Uterus (tissue), 4 donors: Measurements from ENCODE around the gene MTURN. TPM values are rescaled to one million over a fixed set of nuclear protein-coding genes. Genes with fewer than 3 reads are reported as not detected.

Experiments used
- DNase-seq, 2 donors: peaks; one replicate each; pipeline ENCODE4 v3.0.0-alpha.2; 2019 to 2020
- H3K27ac ChIP-seq, 2 donors: fragments of 200-600 bp; sonication (generic); 1 replicate in 1 of 2; 2 replicates in 1 of 2; pipeline ENCODE4 v1.5.1; 2016 to 2018
- H3K27me3 ChIP-seq, 2 donors: fragments of 200-600 bp; sonication (generic); one replicate each; pipeline ENCODE4 v1.5.1; 2018 to 2019; ENCODE audit warnings: control low read depth in 1 of 2
- H3K36me3 ChIP-seq, 2 donors: fragments of 200-600 bp; sonication (generic); one replicate each; pipeline ENCODE4 v1.5.1; 2019; ENCODE audit warnings: control low read depth in 1 of 2
- H3K4me1 ChIP-seq, 2 donors: fragments of 200-600 bp; sonication (generic); one replicate each; pipeline ENCODE4 v1.5.1; 2018 to 2019; ENCODE audit warnings: control low read depth in 1 of 2
- H3K4me3 ChIP-seq, 2 donors: fragments of 200-600 bp; sonication (generic); 1 replicate in 1 of 2; 2 replicates in 1 of 2; pipeline ENCODE4 v1.5.1; 2018 to 2019; ENCODE audit warnings: mild to moderate bottlenecking in 1 of 2
- H3K9me3 ChIP-seq, 2 donors: fragments of 200-600 bp; sonication (generic); one replicate each; pipeline ENCODE4 v1.5.1; 2019; ENCODE audit warnings: control low read depth in 1 of 2
- POLR2A ChIP-seq, 2 donors: fragments of 450-650 bp; IDR thresholded peaks; one replicate each; pipeline ENCODE4 v1.6.1; 2016; ENCODE audit warnings: antibody characterized with exemption in 2 of 2, mild to moderate bottlenecking in 1 of 2, moderate library complexity in 1 of 2
- intact Hi-C: fragments of 100-400 bp; cut with DNase I; formaldehyde crosslinking; loops from one replicate; pipeline ENCODE4 v1.15.1; 2023; ENCODE audit warnings: low total_unique reads
- total RNA-seq, 4 donors: library from RNA; depleted of rRNA in 3 of 4; stranded (reverse); fragments of >200 nt in 3 of 4; gene quantifications; one replicate each; pipeline versions ENCODE4 v1.1.0 to v1.2.4, GENCODE V29; 2014 to 2023
- TF ChIP-seq, protein P1 (sequence below), 4 experiments: fragments of 200-600 bp in 2 of 4; fragments of 450-650 bp in 2 of 4; sonication (generic) in 2 of 4; IDR thresholded peaks; one replicate each; pipeline ENCODE4 v1.5.1; 2016 to 2019; ENCODE audit warnings: antibody characterized with exemption in 4 of 4, mild to moderate bottlenecking in 2 of 4, moderate library complexity in 1 of 4
- donor health status: DM: yes; HTN: yes; CAD: no.

MTURN gene
- total RNA-seq, 4 donors from 2014 or later = 45.1 to 75.9 (median 53.1) TPM

DNA sequence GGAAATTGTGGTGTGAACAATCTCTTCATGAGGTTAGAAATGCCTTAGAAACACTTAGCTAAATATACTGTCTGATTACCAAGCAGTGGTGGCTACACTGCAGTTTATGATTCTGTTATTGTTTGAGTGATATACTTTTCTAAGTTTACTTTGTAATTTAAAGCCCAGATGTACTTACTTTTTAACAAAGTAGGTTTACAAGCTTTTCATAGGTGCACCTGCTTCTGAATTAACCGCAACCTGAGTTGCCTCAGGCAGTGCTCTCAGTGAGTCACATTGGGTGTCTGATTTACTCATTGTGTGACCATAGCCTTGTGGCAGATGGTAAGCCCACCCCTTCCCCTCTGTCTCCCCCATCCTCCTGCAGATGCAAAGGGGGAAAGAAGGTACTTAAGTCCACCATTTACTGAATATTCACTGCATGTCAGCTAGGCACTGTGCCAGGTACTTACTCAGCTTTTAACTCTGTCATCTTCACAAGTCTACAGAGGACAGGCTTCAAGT is 9.0 kb downstream of the MTURN start:
- H3K9me3 ChIP-seq = no peaks in the 10 kb centered on the region
- peaks cover 0 to 3% of the 10 kb centered on the region in 2 donors for H3K4me1 ChIP-seq
- no peaks in the 10 kb centered on the region for H3K36me3 ChIP-seq
- H3K4me3 ChIP-seq = no peak overlapping the region
- H3K27ac ChIP-seq = no peak overlapping the region
- H3K27me3 ChIP-seq = no peaks in the 10 kb centered on the region
- TF ChIP-seq, protein P1, sequence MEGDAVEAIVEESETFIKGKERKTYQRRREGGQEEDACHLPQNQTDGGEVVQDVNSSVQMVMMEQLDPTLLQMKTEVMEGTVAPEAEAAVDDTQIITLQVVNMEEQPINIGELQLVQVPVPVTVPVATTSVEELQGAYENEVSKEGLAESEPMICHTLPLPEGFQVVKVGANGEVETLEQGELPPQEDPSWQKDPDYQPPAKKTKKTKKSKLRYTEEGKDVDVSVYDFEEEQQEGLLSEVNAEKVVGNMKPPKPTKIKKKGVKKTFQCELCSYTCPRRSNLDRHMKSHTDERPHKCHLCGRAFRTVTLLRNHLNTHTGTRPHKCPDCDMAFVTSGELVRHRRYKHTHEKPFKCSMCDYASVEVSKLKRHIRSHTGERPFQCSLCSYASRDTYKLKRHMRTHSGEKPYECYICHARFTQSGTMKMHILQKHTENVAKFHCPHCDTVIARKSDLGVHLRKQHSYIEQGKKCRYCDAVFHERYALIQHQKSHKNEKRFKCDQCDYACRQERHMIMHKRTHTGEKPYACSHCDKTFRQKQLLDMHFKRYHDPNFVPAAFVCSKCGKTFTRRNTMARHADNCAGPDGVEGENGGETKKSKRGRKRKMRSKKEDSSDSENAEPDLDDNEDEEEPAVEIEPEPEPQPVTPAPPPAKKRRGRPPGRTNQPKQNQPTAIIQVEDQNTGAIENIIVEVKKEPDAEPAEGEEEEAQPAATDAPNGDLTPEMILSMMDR (IDR thresholded peaks at IDR 0.05) = no peak
- no peak for TF ChIP-seq POLR2A (IDR thresholded peaks at IDR 0.05)
- DNase-seq = no peak
- intact Hi-C loops = no loop called here

DNA sequence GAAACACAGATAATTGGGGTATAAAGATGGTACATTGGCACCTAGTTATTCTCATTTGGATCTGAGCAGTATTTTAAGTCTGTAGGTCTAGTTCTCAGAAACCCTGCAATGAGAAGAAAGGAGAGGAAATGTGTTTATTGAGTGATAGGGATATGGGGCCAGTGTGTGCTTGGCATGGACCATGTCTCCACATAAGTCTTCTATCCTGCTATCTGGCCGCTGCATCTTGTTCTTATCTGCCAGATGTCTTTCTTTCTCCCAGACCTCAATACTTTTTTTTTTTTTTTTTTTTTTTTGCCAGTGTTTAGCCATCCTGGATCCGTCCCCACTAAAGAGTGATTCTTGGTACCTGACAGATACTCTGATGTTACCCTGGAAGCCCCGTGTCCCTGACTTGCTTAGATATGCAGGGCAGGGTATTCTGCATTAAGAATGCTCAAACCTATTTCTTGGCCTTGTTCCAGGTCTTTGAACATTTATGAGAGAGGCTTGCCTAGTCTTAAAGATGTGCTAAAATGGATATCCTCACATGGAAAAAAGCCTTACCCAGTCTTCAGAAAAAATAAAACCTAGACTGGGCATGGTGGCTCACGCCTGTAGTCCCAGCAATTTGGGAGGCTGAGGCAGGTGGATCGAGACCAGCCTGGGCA is 10.0 kb downstream of the MTURN start:
- Histone ChIP-seq H3K4me3 (no peak overlapping the region), H3K4me1 (peaks cover 0 to 3% of the 10 kb centered on the region in 2 donors), H3K9me3 (no peaks in the 10 kb centered on the region), H3K27me3 (no peaks in the 10 kb centered on the region), H3K27ac (no peak overlapping the region), H3K36me3 (no peaks in the 10 kb centered on the region)
- TF ChIP-seq, protein P1 (IDR thresholded peaks at IDR 0.05) = no peak
- no peak for TF ChIP-seq POLR2A (IDR thresholded peaks at IDR 0.05)
- no peak for DNase-seq
- intact Hi-C loops = no loop called here

GRCh38 chr7:30145426-30145970 is 10.7 kb downstream of the MTURN start:
- peaks cover 0 to 3% of the 10 kb centered on the region in 2 donors for H3K4me1 ChIP-seq
- H3K27me3 ChIP-seq = no peaks in the 10 kb centered on the region
- TF ChIP-seq, protein P1 (IDR thresholded peaks at IDR 0.05) = no peak
- no peak for TF ChIP-seq POLR2A (IDR thresholded peaks at IDR 0.05)
- no peaks in the 10 kb centered on the region for H3K36me3 ChIP-seq
- intact Hi-C loops = no loop called here
- H3K9me3 ChIP-seq = no peaks in the 10 kb centered on the region
- no peak overlapping the region for H3K4me3 ChIP-seq
- no peak overlapping the region for H3K27ac ChIP-seq
- no peak for DNase-seq

DNA sequence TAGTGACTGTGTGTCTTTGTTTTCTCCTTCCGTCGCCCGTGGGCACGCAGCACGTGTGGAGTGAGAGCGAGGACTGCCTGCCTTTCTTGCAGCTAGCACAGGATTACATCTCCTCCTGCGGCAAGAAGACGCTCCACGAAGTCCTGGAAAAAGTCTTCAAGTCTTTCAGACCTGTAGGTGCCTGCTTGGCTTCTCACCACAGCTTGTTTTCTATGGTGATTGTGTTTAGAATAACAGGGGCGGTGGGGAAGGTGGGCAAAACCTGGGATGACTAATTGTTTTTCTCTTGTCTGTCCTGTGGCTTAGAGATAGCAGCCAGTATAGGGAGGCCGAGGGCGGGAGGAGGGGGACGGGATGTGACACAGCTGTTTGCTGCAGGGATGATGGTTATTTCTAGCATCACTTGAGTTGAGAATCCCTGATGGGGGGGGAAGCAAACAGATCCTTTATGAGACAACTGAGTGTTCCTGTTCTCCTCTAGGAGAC is 11.4 kb downstream of the MTURN start:
- H3K9me3 ChIP-seq = no peaks in the 10 kb centered on the region
- no peak for DNase-seq
- no peaks in the 10 kb centered on the region for H3K27me3 ChIP-seq
- peaks cover 0 to 3% of the 10 kb centered on the region in 2 donors for H3K4me1 ChIP-seq
- no peaks in the 10 kb centered on the region for H3K36me3 ChIP-seq
- no peak overlapping the region for H3K27ac ChIP-seq
- intact Hi-C loops = no loop called here
- H3K4me3 ChIP-seq = no peak overlapping the region
- no peak for TF ChIP-seq POLR2A (IDR thresholded peaks at IDR 0.05)
- TF ChIP-seq, protein P1 (IDR thresholded peaks at IDR 0.05) = no peak

- H3K9me3 ChIP-seq = no peaks in the 10 kb centered on the region
- peaks cover 0 to 3% of the 10 kb centered on the region in 2 donors for H3K4me1 ChIP-seq
- no peak for DNase-seq
- H3K27ac ChIP-seq = no peak overlapping the region
- no peaks in the 10 kb centered on the region for H3K36me3 ChIP-seq
- intact Hi-C loops = no loop called here
- H3K27me3 ChIP-seq = no peaks in the 10 kb centered on the region
- no peak for TF ChIP-seq POLR2A (IDR thresholded peaks at IDR 0.05)
- TF ChIP-seq, protein P1 (IDR thresholded peaks at IDR 0.05) = no peak
- no peak overlapping the region for H3K4me3 ChIP-seq
These were observed 12.4 kb downstream of the MTURN start for GRCh38 chr7:30147223-30147622.
